ENCODE results near the gene TMEM218.
"Not testable (repeated sequence)": the region's sequence is repeated elsewhere in the genome, so short reads cannot be mapped to it uniquely, and the experiment has no call there.

Gene TMEM218

GRCh38 chr11:125093502-125093901 lies 17.9 kb downstream of the TMEM218 start:
- Histone ChIP-seq H3K27me3 (no peaks in the 10 kb centered on the region), H3K27ac (no peak overlapping the region), H3K4me3 (no peak overlapping the region), H3K9me3 (no peaks in the 10 kb centered on the region), H3K36me3 (peaks cover 15 to 37% (median 19%) of the 10 kb centered on the region in 3 donors), H3K4me1 (peaks cover 0 to 7% (median 3%) of the 10 kb centered on the region in 4 donors)
- intact Hi-C loops (cut with DNase I; ENCODE audit: low total_unique reads), result no loop called here
- no peak for DNase-seq
- TF ChIP-seq, protein P1, sequence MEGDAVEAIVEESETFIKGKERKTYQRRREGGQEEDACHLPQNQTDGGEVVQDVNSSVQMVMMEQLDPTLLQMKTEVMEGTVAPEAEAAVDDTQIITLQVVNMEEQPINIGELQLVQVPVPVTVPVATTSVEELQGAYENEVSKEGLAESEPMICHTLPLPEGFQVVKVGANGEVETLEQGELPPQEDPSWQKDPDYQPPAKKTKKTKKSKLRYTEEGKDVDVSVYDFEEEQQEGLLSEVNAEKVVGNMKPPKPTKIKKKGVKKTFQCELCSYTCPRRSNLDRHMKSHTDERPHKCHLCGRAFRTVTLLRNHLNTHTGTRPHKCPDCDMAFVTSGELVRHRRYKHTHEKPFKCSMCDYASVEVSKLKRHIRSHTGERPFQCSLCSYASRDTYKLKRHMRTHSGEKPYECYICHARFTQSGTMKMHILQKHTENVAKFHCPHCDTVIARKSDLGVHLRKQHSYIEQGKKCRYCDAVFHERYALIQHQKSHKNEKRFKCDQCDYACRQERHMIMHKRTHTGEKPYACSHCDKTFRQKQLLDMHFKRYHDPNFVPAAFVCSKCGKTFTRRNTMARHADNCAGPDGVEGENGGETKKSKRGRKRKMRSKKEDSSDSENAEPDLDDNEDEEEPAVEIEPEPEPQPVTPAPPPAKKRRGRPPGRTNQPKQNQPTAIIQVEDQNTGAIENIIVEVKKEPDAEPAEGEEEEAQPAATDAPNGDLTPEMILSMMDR (IDR thresholded peaks at IDR 0.05), result no peak

GRCh38 chr11:125092669-125093068 lies 18.8 kb downstream of the TMEM218 start:
- H3K36me3 ChIP-seq, result peaks cover 15 to 28% (median 16%) of the 10 kb centered on the region in 3 donors
- H3K27ac ChIP-seq, result no peak overlapping the region
- peaks cover 0 to 7% (median 3%) of the 10 kb centered on the region in 4 donors for H3K4me1 ChIP-seq
- intact Hi-C loops (cut with DNase I; ENCODE audit: low total_unique reads), result no loop called here
- H3K9me3 ChIP-seq, result no peaks in the 10 kb centered on the region
- no peaks in the 10 kb centered on the region for H3K27me3 ChIP-seq
- no peak overlapping the region for H3K4me3 ChIP-seq
- no peak for DNase-seq
- TF ChIP-seq, protein P1 (IDR thresholded peaks at IDR 0.05), result no peak

DNA sequence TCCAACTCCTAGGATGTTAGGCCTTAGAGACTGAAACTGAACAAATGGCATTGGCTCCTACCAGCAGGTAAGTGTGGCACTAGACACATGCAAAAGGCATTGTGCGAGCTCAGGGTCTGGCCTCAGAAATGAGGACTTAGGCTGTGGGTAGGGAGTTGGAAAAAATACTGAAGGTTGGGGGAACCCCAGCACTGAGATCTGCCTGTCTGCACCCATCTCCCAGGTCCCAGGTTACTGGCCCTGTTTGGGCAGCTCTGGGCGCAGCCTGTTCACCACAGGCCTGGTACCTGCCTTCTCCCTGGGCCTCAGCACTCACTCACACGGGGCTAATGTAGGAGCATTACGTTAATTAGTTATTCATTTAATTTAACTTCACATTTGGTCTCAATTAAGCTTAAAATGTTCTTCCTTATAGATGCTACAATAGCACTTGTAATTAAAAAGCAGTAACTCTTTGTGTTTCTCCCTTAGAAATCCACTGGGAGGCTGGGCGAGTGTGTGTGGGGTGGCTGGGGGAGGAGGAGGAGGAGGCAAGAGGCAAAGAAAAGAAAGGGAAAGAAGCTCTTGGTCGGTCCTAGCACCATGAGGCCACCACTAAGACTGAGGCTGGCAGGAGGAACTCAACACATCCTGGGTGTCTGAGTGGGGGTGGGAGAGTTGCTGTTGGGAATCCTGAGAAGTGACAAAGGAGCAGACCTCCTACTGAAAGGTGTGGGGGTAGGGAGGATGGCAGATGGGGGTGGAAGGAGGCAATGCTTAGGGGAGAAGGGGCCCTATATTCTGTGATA lies 19.4 kb downstream of the TMEM218 start:
- no peak overlapping the region for H3K27ac ChIP-seq
- no peaks in the 10 kb centered on the region for H3K27me3 ChIP-seq
- intact Hi-C loops (cut with DNase I; ENCODE audit: low total_unique reads), result no loop called here
- no peak overlapping the region for H3K4me3 ChIP-seq
- no peaks in the 10 kb centered on the region for H3K9me3 ChIP-seq
- DNase-seq, result no peak
- H3K4me1 ChIP-seq, result peaks cover 0 to 7% (median 3%) of the 10 kb centered on the region in 4 donors
- TF ChIP-seq, protein P1 (IDR thresholded peaks at IDR 0.05), result no peak
- peaks cover 9 to 22% (median 10%) of the 10 kb centered on the region in 3 donors for H3K36me3 ChIP-seq

- Histone ChIP-seq H3K9me3 (no peaks in the 10 kb centered on the region), H3K4me1 (peaks cover 0 to 7% (median 3%) of the 10 kb centered on the region in 4 donors), H3K4me3 (no peak overlapping the region), H3K36me3 (peaks cover 3 to 15% (median 6%) of the 10 kb centered on the region in 3 donors), H3K27ac (no peak overlapping the region), H3K27me3 (no peaks in the 10 kb centered on the region)
- DNase-seq, result no peak
- intact Hi-C loops (cut with DNase I; ENCODE audit: low total_unique reads), result no loop called here
- TF ChIP-seq, protein P1 (IDR thresholded peaks at IDR 0.05), result peak; percentile 36 to 40
Measured at GRCh38 chr11:125091247-125091876, 20.1 kb downstream of the TMEM218 start.

DNA sequence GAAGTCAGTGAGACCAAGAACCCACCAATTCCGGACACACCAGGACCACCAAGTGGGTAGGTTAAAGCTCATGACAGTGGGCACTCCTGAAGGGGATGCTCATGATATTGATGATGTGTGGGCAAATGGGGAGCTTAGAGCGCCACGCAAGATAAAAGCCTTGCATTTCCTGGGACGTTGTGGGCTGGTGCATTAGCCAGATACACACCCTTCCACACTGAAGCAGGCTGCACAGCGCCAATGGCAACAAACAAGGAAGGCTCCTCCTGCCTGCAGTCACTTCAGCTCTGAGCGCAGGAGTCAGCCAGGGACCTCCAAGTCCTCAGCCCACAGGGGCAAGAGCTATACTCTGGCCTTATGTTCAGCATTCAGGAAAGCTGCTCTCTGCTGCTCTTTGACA lies 20.6 kb downstream of the TMEM218 start:
- no peak for DNase-seq

DNA sequence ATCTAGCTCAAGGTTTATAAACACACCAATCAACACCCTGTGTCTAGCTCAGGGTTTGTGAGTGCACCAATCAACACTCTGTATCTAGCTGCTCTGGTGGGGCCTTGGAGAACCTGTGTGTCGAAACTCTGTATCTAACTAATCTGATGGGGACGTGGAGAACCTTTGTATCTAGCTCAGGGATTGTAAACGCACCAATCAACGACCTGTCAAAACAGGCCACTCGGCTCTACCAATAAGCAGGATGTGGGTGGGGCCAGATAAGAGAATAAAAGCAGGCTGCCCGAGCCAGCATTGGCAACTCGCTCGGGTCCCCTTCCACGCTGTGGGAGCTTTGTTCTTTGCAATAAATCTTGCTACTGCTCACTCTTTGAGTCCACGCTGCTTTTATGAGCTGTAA lies 21.3 kb downstream of the TMEM218 start:
- H3K27ac ChIP-seq; H3K27me3 ChIP-seq; H3K4me3 ChIP-seq; intact Hi-C loops (cut with DNase I; ENCODE audit: low total_unique reads); H3K4me1 ChIP-seq; DNase-seq; H3K9me3 ChIP-seq; H3K36me3 ChIP-seq: not testable (repeated sequence)

More for the DNA sequence above, 20.6 kb downstream of the TMEM218 start:
- H3K4me1 ChIP-seq, result peaks cover 0 to 7% (median 3%) of the 10 kb centered on the region in 4 donors
- no peak overlapping the region for H3K4me3 ChIP-seq
- H3K9me3 ChIP-seq, result no peaks in the 10 kb centered on the region
- H3K27me3 ChIP-seq, result no peaks in the 10 kb centered on the region
- no peak overlapping the region for H3K27ac ChIP-seq
- TF ChIP-seq, protein P1 (IDR thresholded peaks at IDR 0.05), result no peak
- H3K36me3 ChIP-seq, result peaks cover 0 to 10% (median 1%) of the 10 kb centered on the region in 3 donors
- intact Hi-C loops (cut with DNase I; ENCODE audit: low total_unique reads), result no loop called here

- DNase-seq; H3K27me3 ChIP-seq; H3K36me3 ChIP-seq; intact Hi-C loops (cut with DNase I; ENCODE audit: low total_unique reads); H3K9me3 ChIP-seq; H3K4me3 ChIP-seq; H3K27ac ChIP-seq; H3K4me1 ChIP-seq: not testable (repeated sequence)
Measured at GRCh38 chr11:125089481-125089880, 21.9 kb downstream of the TMEM218 start.

Data from tibial artery (tissue), 4 donors.